Large intestine (tissue), 3 donors: ENCODE results near the gene MPLKIP. TPM values are rescaled to one million over a fixed set of nuclear protein-coding genes. Genes with fewer than 3 reads are reported as not detected.
"Not testable (repeated sequence)": the region's sequence is repeated elsewhere in the genome, so short reads cannot be mapped to it uniquely, and the experiment has no call there.

Experiments
- DNase-seq, 2 donors: peaks; one replicate each; pipeline versions ENCODE4 v3.0.0 to v3.0.0-alpha.2; 2013
- H3K27ac ChIP-seq: one replicate; pipeline ENCODE4 v1.5.1; 2013; ENCODE audit warnings: low read length
- H3K27me3 ChIP-seq: 2 replicates; pipeline ENCODE4 v1.6.1; 2013; ENCODE audit warnings: low read length; ENCODE audit not compliant: control insufficient read depth, insufficient read depth
- H3K36me3 ChIP-seq: 2 replicates; pipeline ENCODE4 v1.6.1; 2013; ENCODE audit warnings: low read length; ENCODE audit not compliant: control insufficient read depth, insufficient read depth
- H3K4me1 ChIP-seq: one replicate; pipeline ENCODE4 v1.6.1; 2013; ENCODE audit warnings: low read length; ENCODE audit not compliant: control insufficient read depth, insufficient read depth
- H3K4me3 ChIP-seq: one replicate; pipeline ENCODE4 v1.5.1; 2013; ENCODE audit warnings: low read length
- H3K9me3 ChIP-seq: one replicate; pipeline ENCODE4 v1.6.1; 2013; ENCODE audit warnings: mild to moderate bottlenecking, low read depth, low read length, moderate library complexity; ENCODE audit not compliant: control insufficient read depth
- WGBS: methylation state at CpG from one replicate; pipeline ENCODE4 v1.1.5; 2013; ENCODE audit warnings: low lambda C conversion rate; ENCODE audit not compliant: insufficient coverage; 5-methylcytosine and 5-hydroxymethylcytosine counted together
- polyA plus RNA-seq: library from polyadenylated mRNA; unstranded; fragments of 120-200 nt; gene quantifications from one replicate; pipeline ENCODE4 v1.2.1, GENCODE V29; 2013

MPLKIP gene
- polyA plus RNA-seq, 1 donor, result 43.4 TPM

GRCh38 chr7:40135317-40135610, 842 bp upstream of the MPLKIP start:
- H3K4me1 ChIP-seq, result no peaks in the 10 kb centered on the region
- H3K4me3 ChIP-seq, result peak overlapping the region; percentile 91
- no peaks in the 10 kb centered on the region for H3K9me3 ChIP-seq
- peaks cover 2% of the 10 kb centered on the region for H3K36me3 ChIP-seq
- peak in 1 of 2 donors; percentile 26 for DNase-seq
- WGBS, result no CpG with 5 or more reads among the region's 17 CpGs
- peak overlapping the region; percentile 76 for H3K27ac ChIP-seq
- H3K27me3 ChIP-seq, result no peaks in the 10 kb centered on the region

GRCh38 chr7:40133561-40134427, 628 bp downstream of the MPLKIP start:
- no peaks in the 10 kb centered on the region for H3K9me3 ChIP-seq
- H3K27me3 ChIP-seq, result no peaks in the 10 kb centered on the region
- no peak for DNase-seq
- H3K4me1 ChIP-seq, result no peaks in the 10 kb centered on the region
- 0% methylated on average over 4 of the region's 36 CpGs for WGBS
- H3K36me3 ChIP-seq, result peaks cover 4% of the 10 kb centered on the region
- peak overlapping the region; percentile 97 for H3K27ac ChIP-seq
- peak overlapping the region; percentile 91 for H3K4me3 ChIP-seq

- H3K36me3 ChIP-seq, result no peaks in the 10 kb centered on the region
- H3K9me3 ChIP-seq, result no peaks in the 10 kb centered on the region
- H3K4me3 ChIP-seq, result no peak overlapping the region
- peaks cover 3% of the 10 kb centered on the region for H3K4me1 ChIP-seq
- DNase-seq, result no peak
- no CpG with 5 or more reads among the region's 2 CpGs for WGBS
- no peaks in the 10 kb centered on the region for H3K27me3 ChIP-seq
- H3K27ac ChIP-seq, result no peak overlapping the region
Measured at GRCh38 chr7:40122940-40123254, 11.5 kb downstream of the MPLKIP start.

- not testable (repeated sequence) for H3K9me3 ChIP-seq, H3K27me3 ChIP-seq, H3K4me3 ChIP-seq, H3K36me3 ChIP-seq, H3K27ac ChIP-seq, H3K4me1 ChIP-seq
- 100% methylated on average over 1 of the region's 14 CpGs for WGBS
- DNase-seq, result peak in 1 of 2 donors; percentile 9
Measured at GRCh38 chr7:40122100-40122939, 12.1 kb downstream of the MPLKIP start.

GRCh38 chr7:40120020-40120419, 14.4 kb downstream of the MPLKIP start:
- no peaks in the 10 kb centered on the region for H3K36me3 ChIP-seq
- 80% methylated on average over 1 of the region's 5 CpGs for WGBS

GRCh38 chr7:40118201-40118600, 16.2 kb downstream of the MPLKIP start:
- not testable (repeated sequence) for DNase-seq, H3K9me3 ChIP-seq
- 85% methylated on average over 5 of the region's 7 CpGs for WGBS

More at GRCh38 chr7:40120020-40120419, 14.4 kb downstream of the MPLKIP start:
- Histone ChIP-seq H3K4me1 (peaks cover 3% of the 10 kb centered on the region), H3K27me3 (no peaks in the 10 kb centered on the region), H3K4me3 (no peak overlapping the region), H3K9me3 (no peaks in the 10 kb centered on the region), H3K27ac (no peak overlapping the region)
- DNase-seq, result peak in 1 of 2 donors; percentile 28

GRCh38 chr7:40117199-40117598, 17.2 kb downstream of the MPLKIP start:
- H3K36me3 ChIP-seq, H3K27ac ChIP-seq, H3K27me3 ChIP-seq, H3K4me1 ChIP-seq, H3K9me3 ChIP-seq, DNase-seq, H3K4me3 ChIP-seq: not testable (repeated sequence)
- 100% methylated on average over 1 of the region's 9 CpGs for whole genome bisulfite sequencing

More at GRCh38 chr7:40118201-40118600, 16.2 kb downstream of the MPLKIP start:
- not testable (repeated sequence) for H3K27ac ChIP-seq, H3K4me3 ChIP-seq, H3K27me3 ChIP-seq, H3K36me3 ChIP-seq, H3K4me1 ChIP-seq

GRCh38 chr7:40115936-40116335, 18.5 kb downstream of the MPLKIP start:
- H3K4me3 ChIP-seq, result no peak overlapping the region
- no peak overlapping the region for H3K27ac ChIP-seq
- no peaks in the 10 kb centered on the region for H3K9me3 ChIP-seq
- peaks cover 2% of the 10 kb centered on the region for H3K36me3 ChIP-seq
- H3K27me3 ChIP-seq, result no peaks in the 10 kb centered on the region
- no peak for DNase-seq
- no peaks in the 10 kb centered on the region for H3K4me1 ChIP-seq
- WGBS, result no CpG with 5 or more reads among the region's 2 CpGs

- Histone ChIP-seq H3K27me3 (no peaks in the 10 kb centered on the region), H3K4me1 (peaks cover 4% of the 10 kb centered on the region), H3K36me3 (no peaks in the 10 kb centered on the region), H3K4me3 (no peak overlapping the region), H3K9me3 (no peaks in the 10 kb centered on the region), H3K27ac (no peak overlapping the region)
- no CpG with 5 or more reads among the region's 4 CpGs for WGBS
- DNase-seq, result no peak
Measured at GRCh38 chr7:40105879-40106473, 28.4 kb downstream of the MPLKIP start.

- H3K4me3 ChIP-seq, result no peak overlapping the region
- H3K9me3 ChIP-seq, result no peaks in the 10 kb centered on the region
- H3K27ac ChIP-seq, result no peak overlapping the region
- no peaks in the 10 kb centered on the region for H3K27me3 ChIP-seq
- DNase-seq, result peak; percentile 16 to 53
- peaks cover 4% of the 10 kb centered on the region for H3K4me1 ChIP-seq
- H3K36me3 ChIP-seq, result no peaks in the 10 kb centered on the region
- WGBS, result 20% methylated on average over 1 of the region's 2 CpGs
Measured at GRCh38 chr7:40102897-40103296, 31.5 kb downstream of the MPLKIP start.
